K562 (cell line): ENCODE data around the gene GUCY1A1. TPM values are rescaled to one million over a fixed set of nuclear protein-coding genes. Genes with fewer than 3 reads are reported as not detected.

Experiments used
- ATAC-seq: fragments of 200-7000 bp; cut with Tn5 transposase; 3 replicates; pipeline ENCODE4 v1.9.1; 2020; ENCODE audit warnings: moderate library complexity
- Bru-seq: library from RNA; stranded (reverse); fragments of 400-500 nt; gene quantifications from one replicate; lab custom pipeline; 2021; lab: Mats Ljungman, UMichigan
- BruChase-seq, 2 experiments: library from RNA; stranded (reverse); fragments of 400-500 nt; gene quantifications; one replicate each; lab custom pipeline; 2021; lab: Mats Ljungman, UMichigan
- BruUV-seq: library from RNA; stranded (reverse); fragments of 400-500 nt; replicated peaks from 2 replicates; lab custom pipeline; 2021; lab: Mats Ljungman, UMichigan
- CTCF ChIA-PET: fragments of 300-600 bp; formaldehyde crosslinking; extraction: SDS; loops from one replicate; lab custom pipeline; 2021; ENCODE audit warnings: low intra/inter-chr PET ratio; lab: Yijun Ruan, JAX
- POLR2A ChIA-PET: fragments of 300-600, 350-650 bp; sonication (Branson Sonifier 250); formaldehyde crosslinking; extraction: SDS; loops from one replicate; lab custom pipeline; 2021; ENCODE audit warnings: antibody characterized with exemption, inconsistent platforms; lab: Yijun Ruan, JAX
- DNase-seq, 4 experiments: peaks; one replicate each; pipeline versions ENCODE4 v3.0.0 to v3.0.0-alpha.2; 2011 to 2018; ENCODE audit warnings: low spot score in 3 of 4, mixed read lengths in 3 of 4; ENCODE audit errors: extremely low read depth in 1 of 4
- FAIRE-seq: peaks from 2 replicates; lab custom pipeline; 2011; peaks lifted over from hg19 to GRCh38; lab: Jason Lieb, UNC
- H2AFZ ChIP-seq: 2 replicates; pipeline ENCODE4 v1.6.0; 2011; ENCODE audit warnings: low read depth, low read length, control low read depth, inconsistent platforms
- H3K27ac ChIP-seq: fragments of 200-600 bp; 3 replicates; pipeline ENCODE4 v1.8.0; 2011; ENCODE audit warnings: low read depth, mild to moderate bottlenecking, control low read depth, inconsistent platforms, low read length, moderate library complexity, mixed read lengths; ENCODE audit errors: extremely low read depth
- H3K27me3 ChIP-seq, 2 experiments: fragments of 300-600 bp in 1 of 2; 2 replicates in 1 of 2; 3 replicates in 1 of 2; pipeline versions ENCODE4 v1.6.0 to v1.8.0; 2011; ENCODE audit warnings: inconsistent platforms in 2 of 2, low read length in 2 of 2, mild to moderate bottlenecking in 1 of 2, mixed read lengths in 1 of 2, moderate library complexity in 1 of 2; ENCODE audit not compliant: control insufficient read depth in 2 of 2, insufficient read depth in 2 of 2
- H3K36me3 ChIP-seq: fragments of 300-600 bp; 3 replicates; pipeline ENCODE4 v1.8.0; 2011; ENCODE audit warnings: mild to moderate bottlenecking, low read length, inconsistent platforms; ENCODE audit not compliant: control insufficient read depth, insufficient read depth
- H3K4me1 ChIP-seq, 2 experiments: fragments of 200-600 bp in 1 of 2; replicated peaks in 1 of 2; 2 replicates in 1 of 2; 3 replicates in 1 of 2; pipeline versions ENCODE4 v1.5.1 to v1.8.0; 2011; ENCODE audit warnings: inconsistent platforms in 2 of 2, low read length in 2 of 2, mild to moderate bottlenecking in 1 of 2, mixed read lengths in 1 of 2, moderate library complexity in 1 of 2; ENCODE audit not compliant: control insufficient read depth in 2 of 2, insufficient read depth in 2 of 2
- H3K4me2 ChIP-seq: 2 replicates; pipeline ENCODE4 v1.6.1; 2011; ENCODE audit warnings: low read length, control low read depth, inconsistent platforms, mixed read lengths; ENCODE audit not compliant: insufficient read depth
- H3K4me3 ChIP-seq: fragments of 200-600 bp; sonication (generic), shearing (Covaris generic); 2 replicates; pipeline ENCODE4 v1.5.1; 2016; ENCODE audit warnings: control low read depth, inconsistent platforms
- H3K79me2 ChIP-seq: fragments of 200-600 bp; 3 replicates; pipeline ENCODE4 v1.8.0; 2011; ENCODE audit warnings: low read length, inconsistent platforms; ENCODE audit not compliant: control insufficient read depth, insufficient read depth
- H3K9ac ChIP-seq, 2 experiments: 2 replicates each; pipeline versions ENCODE4 v1.6.0 to v1.6.1; 2011; ENCODE audit warnings: low read depth in 2 of 2, low read length in 2 of 2, control low read depth in 1 of 2, inconsistent platforms in 1 of 2, mild to moderate bottlenecking in 1 of 2, mixed read lengths in 1 of 2; ENCODE audit not compliant: insufficient read depth in 1 of 2
- H3K9me1 ChIP-seq: one replicate; pipeline ENCODE4 v1.6.0; 2011; ENCODE audit warnings: inconsistent platforms, mild to moderate bottlenecking, low read length, moderate library complexity; ENCODE audit not compliant: control insufficient read depth, insufficient read depth
- H3K9me3 ChIP-seq: replicated peaks from 2 replicates; pipeline ENCODE4 v1.5.1; 2011; ENCODE audit warnings: low read depth, low read length, inconsistent platforms; ENCODE audit not compliant: control insufficient read depth, insufficient read depth
- H4K20me1 ChIP-seq: replicated peaks from 2 replicates; pipeline ENCODE4 v1.6.1; 2011; ENCODE audit warnings: low read length, inconsistent platforms, mixed read lengths; ENCODE audit not compliant: control insufficient read depth, insufficient read depth
- DDX20 ChIP-seq: fragments of 450-650 bp; IDR thresholded peaks from 2 replicates; pipeline ENCODE4 v1.6.1; 2016; ENCODE audit warnings: missing genetic modification characterization, low read depth, mild to moderate bottlenecking, missing compliant biosample characterization, moderate library complexity
- MEIS2 ChIP-seq: fragments of 450-650 bp; IDR thresholded peaks from 2 replicates; pipeline ENCODE4 v1.6.1; 2014; ENCODE audit warnings: mild to moderate bottlenecking; ENCODE audit not compliant: partially characterized antibody
- WGBS: fragments of 100-300 bp; shearing (Covaris generic); methylation state at CpG from one replicate; pipeline ENCODE4 v1.1.6; 2016; ENCODE audit warnings: low coverage, mixed read lengths; ENCODE audit not compliant: insufficient coverage; ENCODE audit errors: missing lambda C conversion rate; 5-methylcytosine and 5-hydroxymethylcytosine counted together
- in situ Hi-C: fragments of 300-500 bp; cut with MboI; formaldehyde crosslinking; loops from 4 replicates; pipeline ENCODE4 v1.15.0; 2018; ENCODE audit warnings: inconsistent platforms, mixed read lengths
- intact Hi-C: fragments of 100-400 bp; cut with micrococcal nuclease; formaldehyde crosslinking; loops from 2 replicates; pipeline ENCODE4 v1.14.2; 2022
- long read RNA-seq, 3 experiments: library from polyadenylated mRNA in 2 of 3; library from RNA in 1 of 3; unstranded in 2 of 3; stranded (forward) in 1 of 3; transcript quantifications; one replicate each; pipeline ENCODE4 v2.0.0, GENCODE V29; 2019 to 2022
- polyA minus RNA-seq, 3 experiments: library from RNA; depleted of rRNA, polyadenylated mRNA; stranded (reverse); fragments of >200 nt; gene quantifications; 2 replicates each; pipeline ENCODE4 v1.2.3, GENCODE V29; 2011
- polyA plus RNA-seq, 8 experiments: library from polyadenylated mRNA; depleted of rRNA in 4 of 8; stranded (reverse) in 5 of 8; unstranded in 3 of 8; fragments of >200 nt; fragmentation: Nextera tagmentation in 2 of 8; fragmentation: Illumina TruSeq in 1 of 8; extraction: Ambion mirVana in 2 of 8; extraction: Trizol in 1 of 8; gene quantifications; 2 replicates each; pipeline versions ENCODE4 v1.2.1 to v1.2.3, GENCODE V29; 2011 to 2014; ENCODE audit warnings: inconsistent platforms in 1 of 8, missing spikeins in 1 of 8
- total RNA-seq, 7 experiments: library from RNA; depleted of rRNA in 6 of 7; stranded (reverse); fragments of >200 nt in 6 of 7; fragmentation: Illumina TruSeq in 2 of 7; extraction: Trizol in 2 of 7; gene quantifications; 2 replicates each; pipeline versions ENCODE4 v1.2.1 to v1.2.3, GENCODE V29; 2011 to 2021; ENCODE audit warnings: low replicate concordance in 1 of 7

Gene GUCY1A1, protein sequence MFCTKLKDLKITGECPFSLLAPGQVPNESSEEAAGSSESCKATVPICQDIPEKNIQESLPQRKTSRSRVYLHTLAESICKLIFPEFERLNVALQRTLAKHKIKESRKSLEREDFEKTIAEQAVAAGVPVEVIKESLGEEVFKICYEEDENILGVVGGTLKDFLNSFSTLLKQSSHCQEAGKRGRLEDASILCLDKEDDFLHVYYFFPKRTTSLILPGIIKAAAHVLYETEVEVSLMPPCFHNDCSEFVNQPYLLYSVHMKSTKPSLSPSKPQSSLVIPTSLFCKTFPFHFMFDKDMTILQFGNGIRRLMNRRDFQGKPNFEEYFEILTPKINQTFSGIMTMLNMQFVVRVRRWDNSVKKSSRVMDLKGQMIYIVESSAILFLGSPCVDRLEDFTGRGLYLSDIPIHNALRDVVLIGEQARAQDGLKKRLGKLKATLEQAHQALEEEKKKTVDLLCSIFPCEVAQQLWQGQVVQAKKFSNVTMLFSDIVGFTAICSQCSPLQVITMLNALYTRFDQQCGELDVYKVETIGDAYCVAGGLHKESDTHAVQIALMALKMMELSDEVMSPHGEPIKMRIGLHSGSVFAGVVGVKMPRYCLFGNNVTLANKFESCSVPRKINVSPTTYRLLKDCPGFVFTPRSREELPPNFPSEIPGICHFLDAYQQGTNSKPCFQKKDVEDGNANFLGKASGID
- total RNA-seq (2011; cell fraction: chromatin; rRNA removed; ENCODE audit: low replicate concordance): not detected in 2 replicates
- total RNA-seq (2011; cell fraction: nucleolus; rRNA removed): not detected in 2 replicates
- not detected in 2 replicates for total RNA-seq (2011; cell fraction: nucleoplasm; rRNA removed)
- total RNA-seq (2014; rRNA removed) (not detected in 2 replicates), total RNA-seq (2014; rRNA removed; fragmentation: Illumina TruSeq; extraction: Trizol) (not detected in 2 replicates), total RNA-seq (2015; rRNA removed; fragmentation: Illumina TruSeq; extraction: Trizol) (not detected in 2 replicates), total RNA-seq (2021) (not detected in 2 replicates), polyA plus RNA-seq (2011; rRNA removed) (not detected in 2 replicates), polyA plus RNA-seq (2014; fragmentation: Illumina TruSeq; extraction: Trizol) (not detected in 2 replicates), polyA plus RNA-seq (2014; fragmentation: Nextera tagmentation; extraction: Ambion mirVana) (not detected), polyA plus RNA-seq (2014; rRNA removed) (not detected in 2 replicates), polyA minus RNA-seq (2011; rRNA and poly(A)+ RNA removed) (not detected in 2 replicates), Bru-seq, nascent RNA (percentile 11 among the genes with signal in this experiment), BruChase-seq, experiment 1, labeled RNA remaining after a 2-hour chase (percentile 15 among the genes with signal in this experiment), BruChase-seq, experiment 2, labeled RNA remaining after a 6-hour chase (percentile 14 among the genes with signal in this experiment)
- polyA plus RNA-seq (2011; cell fraction: cytosol; rRNA removed): not detected in 2 replicates
- not detected in 2 replicates for polyA plus RNA-seq (2011; cell fraction: nucleus; rRNA removed)
- polyA plus RNA-seq (2012): not detected in 2 replicates
- not detected in 2 replicates for polyA minus RNA-seq (2011; cell fraction: cytosol; rRNA and poly(A)+ RNA removed)
- not detected in 2 replicates for polyA minus RNA-seq (2011; cell fraction: nucleus; rRNA and poly(A)+ RNA removed)
- long read RNA-seq, experiment 1: 0 reads
- long read RNA-seq, experiment 2: 0 reads
- long read RNA-seq, experiment 3: 0 reads

GRCh38 chr4:155666344-155667221, at the start of gene GUCY1A1:
TSS of gene GUCY1A1 (plus strand) at chr4:155666848. CDS start at chr4:155696868, 30,020 bp downstream.
- Histone ChIP-seq H3K9ac (no peak within 1 kb of the TSS), H3K9me3 (no peaks in the 10 kb centered on the region), H4K20me1 (no peaks in the 10 kb centered on the region), H3K4me1 (no peaks in the 10 kb centered on the region), H3K27ac (no peak within 1 kb of the TSS), H3K4me3 (no peak within 1 kb of the TSS), H3K4me2 (no peak within 1 kb of the TSS), H3K27me3 (no peaks in the 10 kb centered on the region), H3K36me3 (no peaks in the 10 kb centered on the region), H2AFZ (no peak within 1 kb of the TSS), H3K9me1 (no peaks in the 10 kb centered on the region), H3K79me2 (no peaks in the 10 kb centered on the region)
- WGBS: 5% methylated on average over 18 of the region's 25 CpGs
- FAIRE-seq (no peak), DNase-seq (no peak), ATAC-seq (no peak)
- intact Hi-C loops (no loop called here), in situ Hi-C loops (no loop called here)
- no TSS peak for BruUV-seq
- ChIA-PET POLR2A (no interaction called here), CTCF (no interaction called here)
- TF ChIP-seq MEIS2: no peak
- TF ChIP-seq DDX20 (tag): no peak
